ENCODE data around the gene NSFL1C. TPM values are rescaled to one million over a fixed set of nuclear protein-coding genes. Genes with fewer than 3 reads are reported as not detected.

Gene NSFL1C
- total and polyA plus RNA-seq, 2 experiments from 2014 or later: 48.9 to 92.2 TPM

- peaks cover 31% of the 10 kb centered on the region for H3K4me1 ChIP-seq (ENCODE audit: insufficient read depth)
- peaks cover 4% of the 10 kb centered on the region; the same call in 1 of the 2 replicates for H3K9me2 ChIP-seq (ENCODE audit: insufficient read depth)
- no peaks in the 10 kb centered on the region for H3K36me3 ChIP-seq (ENCODE audit: insufficient read depth)
- Mint-ChIP-seq H3K27me3 (ENCODE audit: insufficient read depth, low read depth, poor library complexity) (peaks cover 5% of the 10 kb centered on the region), H3K4me1 (peaks cover 49% of the 10 kb centered on the region), H3K9me3 (peaks cover 20% of the 10 kb centered on the region), H3K36me3 (ENCODE audit: low read depth) (peaks cover 11% of the 10 kb centered on the region; the same call in 2 of the 3 replicates), H3K4me3 (no peak overlapping the region), H3K27ac (peak overlapping the region; percentile 73)
- peak overlapping the region; percentile 92 for H3K27ac ChIP-seq (ENCODE audit: low read depth)
- peaks cover 3% of the 10 kb centered on the region; the same call in 1 of the 2 replicates for H3F3A ChIP-seq (replicated peaks; ENCODE audit: low read depth)
- TF ChIP-seq ZNF462 (CRISPR knock-in tag; IDR thresholded peaks at IDR 0.05): peak; percentile 99
- TF ChIP-seq EZH2 (IDR thresholded peaks at IDR 0.05; ENCODE audit: low read depth, unreplicated experiment): no peak
- peak; percentile 54; the same call in 1 of the 2 replicates for TF ChIP-seq ZNF114 (CRISPR knock-in tag; IDR thresholded peaks at IDR 0.05)
- TF ChIP-seq ETS1 (IDR thresholded peaks at IDR 0.05): peak; percentile 41; the same call in 1 of the 2 replicates
- TF ChIP-seq STAT1 (IDR thresholded peaks at IDR 0.05; ENCODE audit: unreplicated experiment): no peak
- TF ChIP-seq NANOG (IDR thresholded peaks at IDR 0.05; ENCODE audit: borderline replicate concordance): 0 out of 2 replicates have a peak, but pooled peaks have one; percentile 38
- TF ChIP-seq CREB1 (CRISPR knock-in tag; IDR thresholded peaks at IDR 0.05; ENCODE audit: low read depth): no peak
- TF ChIP-seq EZH2phosphoT487 (IDR thresholded peaks at IDR 0.05; ENCODE audit: unreplicated experiment): no peak
- H2AFZ ChIP-seq: no peak overlapping the region
- peak; percentile 83 for ATAC-seq
- no peak overlapping the region for H3K4me3 ChIP-seq
- H3K4me2 ChIP-seq: peak overlapping the region; percentile 35
- H3K27me3 ChIP-seq (ENCODE audit: insufficient read depth): no peaks in the 10 kb centered on the region
- H3K79me2 ChIP-seq (replicated peaks; ENCODE audit: insufficient read depth): no peaks in the 10 kb centered on the region
- H4K20me1 ChIP-seq (replicated peaks; ENCODE audit: insufficient read depth): no peaks in the 10 kb centered on the region
- peak; percentile 83 for DNase-seq (ENCODE audit: low spot score)
Observed at GRCh38 chr20:1427457-1428054, 39.1 kb downstream of the NSFL1C start.
